NCI-H1105 (cell line): ENCODE results near the gene CST6.
"Not testable (repeated sequence)": the region's sequence is repeated elsewhere in the genome, so short reads cannot be mapped to it uniquely, and the experiment has no call there.

Experiments used
- DNase-seq: peaks from one replicate; lab custom pipeline; 2025; lab: John Stamatoyannopoulos, UW

CST6 gene

DNA sequence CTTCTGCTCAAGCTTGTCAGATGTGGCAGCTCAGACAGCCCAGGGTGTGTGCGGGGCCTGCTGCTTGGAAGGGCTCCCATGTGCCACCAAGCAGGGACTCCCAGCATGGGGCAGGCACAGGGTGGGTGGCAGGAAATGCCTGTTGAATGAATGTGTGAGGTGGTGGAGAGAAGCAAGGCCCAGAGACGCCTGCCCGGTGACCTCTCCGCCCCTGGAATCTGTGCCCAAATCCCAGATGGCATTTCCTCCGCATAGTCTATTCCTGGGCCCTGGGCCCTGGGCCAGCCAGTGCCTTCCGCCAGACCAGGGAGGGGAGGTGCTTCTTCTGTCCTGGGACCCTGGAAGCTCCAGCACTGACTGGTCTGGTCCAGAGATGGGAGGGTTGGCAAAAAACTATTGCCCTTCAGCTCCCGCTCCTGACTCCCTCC is 3.7 kb downstream of the CST6 start:
- DNase-seq = no peak

DNA sequence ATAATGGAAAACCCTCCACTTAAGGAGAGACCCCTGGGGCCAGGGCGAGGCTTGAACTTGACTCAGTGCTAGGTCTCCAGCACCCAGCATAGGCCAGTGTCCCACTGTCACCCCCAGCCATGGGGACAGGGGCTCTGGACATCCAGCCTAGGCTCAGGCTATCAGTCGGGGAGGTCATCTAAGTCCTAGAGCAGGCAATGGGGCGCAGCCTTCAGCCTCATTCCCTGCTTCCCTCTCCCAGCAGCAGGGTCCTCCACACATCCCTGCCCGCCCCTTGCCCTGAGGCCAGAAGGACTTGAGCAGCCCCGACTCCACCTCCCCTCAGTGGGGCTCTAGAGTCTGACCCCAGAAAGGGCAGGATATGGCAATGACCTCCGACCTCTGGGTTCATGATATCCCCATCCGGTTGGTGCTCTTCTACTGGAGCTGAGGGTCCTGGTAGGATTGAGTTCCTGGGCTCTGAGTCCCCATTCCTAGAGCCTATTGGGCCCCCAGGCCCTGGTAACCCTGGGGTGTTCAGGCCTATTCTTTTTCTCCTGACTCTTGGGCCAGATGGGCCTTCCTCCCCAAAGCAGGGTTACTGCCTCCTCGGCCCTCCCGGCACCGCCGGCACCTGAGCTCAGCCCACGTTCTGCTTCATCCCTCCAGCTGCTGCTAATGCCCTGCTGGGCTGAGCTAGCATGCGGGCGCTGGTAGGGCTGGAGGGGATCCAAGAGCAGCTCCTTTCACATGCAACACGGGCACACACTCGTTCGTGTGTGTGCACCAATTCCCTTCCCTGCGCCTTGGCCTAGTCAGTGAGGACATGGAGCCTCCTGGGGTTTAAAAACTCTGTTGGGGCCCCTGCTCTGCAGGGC is 4.4 kb downstream of the CST6 start:
- no peak for DNase-seq

DNA sequence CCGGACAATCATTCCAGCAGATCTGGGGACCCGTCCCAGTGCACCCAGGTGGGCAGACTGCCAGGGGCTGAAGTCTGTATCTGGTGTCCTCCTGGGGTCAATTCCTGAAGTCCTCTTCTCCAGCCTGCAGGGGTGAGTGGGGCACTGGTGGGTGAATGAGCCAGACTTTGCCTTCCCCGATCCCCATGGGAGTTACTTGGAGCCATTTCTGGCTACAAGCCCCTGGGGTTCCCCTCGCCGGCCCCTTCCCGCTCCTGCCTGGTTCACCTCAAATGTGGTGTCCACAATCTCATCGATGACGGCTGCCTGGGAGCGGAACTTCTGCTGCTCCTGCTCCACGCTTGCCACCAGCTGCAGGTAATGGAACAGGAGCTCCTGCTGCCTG is 5.0 kb downstream of the CST6 start:
- DNase-seq = no peak

DNA sequence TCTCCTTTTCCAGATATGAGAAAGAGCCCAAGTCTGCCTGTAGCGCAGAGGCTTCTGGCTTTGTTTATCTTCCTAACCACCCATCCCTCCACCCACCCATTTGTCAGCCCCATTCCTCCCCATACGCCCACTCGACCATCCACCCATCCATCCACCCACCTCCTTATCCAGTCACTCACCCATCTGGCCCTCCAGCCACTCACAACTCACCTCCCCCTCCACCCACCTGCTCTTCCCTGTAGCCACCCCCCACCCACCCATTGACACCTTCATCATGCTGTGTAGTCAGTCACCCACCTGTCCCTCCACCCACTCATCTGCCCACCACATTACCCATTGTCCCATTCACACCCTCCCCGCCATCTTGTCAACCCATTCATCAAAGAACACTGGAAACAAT is 5.5 kb downstream of the CST6 start:
- no peak for DNase-seq

DNA sequence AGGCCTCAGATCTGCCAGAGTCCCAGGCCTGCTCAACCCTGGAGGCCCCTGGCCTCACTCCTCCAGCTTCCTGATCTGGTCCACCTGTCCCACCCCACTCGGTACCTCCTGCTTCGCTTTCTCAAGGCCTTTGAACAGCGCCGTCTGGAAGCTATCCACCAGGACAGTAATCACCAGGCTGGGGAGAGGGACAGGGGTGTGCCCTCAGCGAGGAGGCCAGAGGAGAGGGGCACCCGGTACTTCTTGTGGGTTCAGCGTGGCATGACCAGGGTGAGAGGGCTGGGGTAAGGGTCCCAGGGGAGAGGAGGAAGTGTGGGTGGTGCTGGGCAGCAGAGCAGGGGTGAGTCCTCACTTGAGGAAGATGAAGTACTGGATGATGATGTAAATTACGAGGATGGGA is 8.4 kb downstream of the CST6 start:
- DNase-seq = no peak

DNA sequence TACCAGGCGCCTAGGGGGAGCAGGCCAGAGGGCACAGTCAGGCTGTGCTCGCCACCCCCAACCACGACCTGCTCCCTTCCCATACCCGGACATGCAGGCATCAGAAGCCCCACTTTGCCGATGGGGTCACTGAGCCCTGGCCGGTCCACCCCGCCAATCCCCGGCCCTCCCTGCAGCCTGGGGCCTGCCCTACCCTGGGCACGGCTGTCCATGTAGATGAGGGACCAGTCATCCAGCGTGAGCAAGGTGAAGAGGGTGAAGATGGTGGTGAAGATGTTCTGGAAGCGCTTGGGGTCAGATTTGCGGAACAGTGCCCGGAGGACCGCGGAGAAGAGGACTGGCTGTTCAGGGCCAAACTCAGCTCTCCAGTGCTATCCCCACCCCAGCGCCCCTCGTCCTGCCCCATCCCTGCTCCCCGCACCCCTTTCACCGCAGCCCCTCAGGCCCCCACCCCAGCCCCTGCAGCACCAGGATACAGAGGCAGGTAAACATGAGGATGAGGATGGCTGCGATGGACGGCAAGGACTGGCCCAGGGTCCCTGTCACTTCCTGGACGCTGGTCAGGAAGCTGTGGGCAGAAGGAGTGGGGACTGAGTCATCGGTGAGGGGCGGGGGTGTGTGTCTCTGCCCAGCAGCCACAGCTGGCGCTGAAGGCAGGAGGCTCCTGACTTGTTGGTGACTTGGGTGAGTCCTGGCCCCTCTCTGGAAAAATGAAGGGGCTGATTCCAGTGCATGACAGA is 9.0 kb downstream of the CST6 start:
- no peak for DNase-seq

DNA sequence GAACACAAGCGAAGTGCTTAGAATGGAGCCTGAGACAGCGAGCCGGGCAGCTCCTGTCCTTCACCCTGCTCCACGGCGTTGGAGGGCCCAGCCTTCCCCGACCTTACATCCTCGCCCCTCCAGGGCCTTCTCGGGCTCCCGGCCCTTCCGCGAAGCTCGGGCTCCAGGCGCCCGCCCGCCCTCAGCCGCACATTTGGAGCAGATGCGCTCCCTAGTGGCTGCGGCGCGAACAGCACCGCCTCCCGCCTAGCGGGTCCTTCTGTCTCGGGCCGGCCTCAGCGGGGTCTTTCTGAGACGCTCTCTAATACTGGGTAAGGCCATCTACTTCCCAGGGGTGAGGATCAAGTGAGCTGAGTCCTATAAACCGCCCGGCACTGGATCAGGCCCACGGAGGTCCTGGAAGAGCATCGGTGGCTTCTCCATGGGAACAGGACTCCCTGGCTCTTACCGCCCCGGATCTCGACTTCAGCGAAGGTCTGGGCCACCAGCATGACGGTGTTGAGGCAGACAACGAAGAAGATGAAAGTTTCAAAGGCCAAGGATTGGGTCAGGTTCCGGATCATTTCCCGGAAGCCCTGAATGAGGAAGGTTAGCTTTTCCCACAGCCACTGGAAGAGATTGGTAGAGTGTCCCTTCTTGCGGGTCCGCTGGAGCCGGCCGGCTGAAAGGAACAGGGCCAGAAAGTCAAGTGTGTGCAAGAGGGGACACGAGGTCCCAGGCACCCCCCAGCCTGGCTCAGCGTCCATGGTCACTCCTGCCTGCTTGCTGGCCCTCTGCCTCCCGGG is 10.8 kb downstream of the CST6 start:
- peak; percentile 54 for DNase-seq

DNA sequence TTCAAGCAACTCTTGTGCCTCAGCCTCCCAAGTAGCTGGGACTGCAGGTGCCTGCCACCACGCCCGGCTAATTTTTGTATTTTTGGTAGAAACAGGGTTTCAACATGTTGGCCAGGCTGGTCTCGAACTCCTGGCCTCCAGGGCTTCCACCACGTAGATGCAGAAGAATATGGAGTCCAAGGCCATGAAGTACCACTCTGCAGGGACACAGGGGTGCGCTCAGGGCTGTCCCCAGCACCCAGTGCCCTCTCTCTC is 11.3 kb downstream of the CST6 start:
- not testable (repeated sequence) for DNase-seq

DNA sequence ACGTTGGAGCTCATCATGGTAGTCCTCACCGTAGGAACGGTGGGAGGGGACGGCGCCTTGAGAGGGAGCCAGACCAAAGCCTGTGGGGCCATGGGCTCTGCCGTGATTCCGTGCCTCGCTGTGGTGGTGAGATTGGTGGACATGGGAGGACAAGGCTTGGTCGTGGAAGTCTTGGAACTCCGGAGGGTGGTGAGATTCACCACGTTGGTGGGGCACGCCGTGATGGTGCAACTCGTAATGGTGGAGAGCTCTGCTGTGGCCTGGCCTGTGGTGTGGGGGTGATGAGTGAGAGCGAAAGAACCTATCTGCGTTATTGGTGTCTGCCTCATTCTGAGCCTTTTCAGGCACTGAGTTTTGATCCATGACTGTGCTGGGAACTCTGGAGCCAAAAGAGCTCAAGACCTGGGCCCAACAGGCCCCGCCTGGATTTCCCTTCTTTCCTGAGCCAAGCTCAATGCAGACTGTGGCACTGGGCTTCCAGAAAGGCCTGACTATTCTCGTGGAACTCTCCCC is 14.3 kb downstream of the CST6 start, which contains the start of gene CATSPER1:
CATSPER1 (minus strand) TSS at position 463 of the 513 bp plus-strand sequence; CDS start at position 363, 100 bp downstream.
- DNase-seq = no peak

DNA sequence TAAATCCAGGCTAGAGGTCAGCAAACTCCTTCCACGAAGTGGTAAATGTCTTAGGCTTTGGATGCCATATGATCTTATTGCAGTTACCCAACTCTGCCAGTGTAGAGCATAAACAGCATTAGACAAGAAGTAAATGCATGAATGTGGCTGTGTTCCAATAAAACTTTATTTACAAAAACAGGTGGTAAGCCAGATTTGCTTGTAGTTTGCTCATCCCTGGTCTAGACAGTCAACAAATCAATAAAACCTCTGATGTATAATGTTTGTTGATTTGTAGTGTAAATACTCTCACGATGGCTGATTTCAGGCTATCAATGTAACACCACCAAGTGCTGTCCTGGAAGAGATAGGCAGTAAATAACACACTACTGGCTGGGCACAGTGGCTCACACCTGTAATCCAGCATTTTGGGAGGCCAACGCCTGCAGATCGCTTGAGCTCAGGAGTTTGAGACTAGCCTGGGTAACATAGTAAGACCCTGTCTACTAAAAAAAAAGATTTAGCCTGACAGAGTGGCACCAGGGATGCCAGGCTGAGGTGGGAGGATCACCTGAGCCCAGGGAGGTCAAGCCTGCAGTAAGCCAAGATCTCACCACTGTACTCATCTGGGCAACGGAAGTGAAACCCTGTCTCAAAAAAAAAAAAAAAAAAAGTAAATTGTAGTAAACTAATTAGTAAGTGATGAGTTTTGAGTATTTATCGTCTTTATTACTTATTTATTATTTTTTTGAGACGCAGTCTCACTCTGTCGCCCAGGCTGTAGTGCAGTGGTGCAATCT is 21.3 kb downstream of the CST6 start:
- no peak for DNase-seq

DNA sequence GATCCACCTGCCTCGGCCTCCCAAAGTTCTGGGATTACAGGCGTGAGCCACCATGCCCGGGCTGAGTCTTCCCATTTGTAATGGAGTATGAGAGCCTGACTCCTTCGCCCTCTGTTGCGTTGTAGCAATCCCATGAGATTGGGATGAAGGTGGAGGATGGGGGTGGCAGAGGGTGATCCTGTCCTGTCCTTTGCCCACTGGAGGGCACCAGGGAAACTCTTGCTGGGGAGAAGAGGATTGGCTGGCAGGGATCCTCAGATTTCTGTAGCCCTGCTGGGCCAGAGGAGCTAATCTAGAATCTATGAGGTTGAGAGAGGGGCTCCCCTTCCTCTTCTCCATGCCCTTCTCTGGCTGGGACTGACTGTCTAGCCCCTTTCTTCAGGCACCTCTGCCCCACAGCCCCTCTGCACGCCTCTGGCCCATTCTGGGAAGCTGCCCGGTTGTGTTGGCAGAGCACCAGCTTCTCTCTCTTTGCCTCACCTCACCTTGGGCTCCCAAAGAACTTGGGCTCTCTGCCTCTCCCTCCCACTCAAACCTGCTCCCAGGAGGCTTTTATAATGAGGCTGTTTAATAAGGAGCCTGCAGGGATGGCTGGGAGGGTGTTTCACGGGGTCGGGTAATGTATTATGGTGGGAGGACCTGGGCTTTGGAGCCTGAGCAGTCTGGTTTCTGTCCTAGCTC is 24.0 kb downstream of the CST6 start:
- DNase-seq = no peak

DNA sequence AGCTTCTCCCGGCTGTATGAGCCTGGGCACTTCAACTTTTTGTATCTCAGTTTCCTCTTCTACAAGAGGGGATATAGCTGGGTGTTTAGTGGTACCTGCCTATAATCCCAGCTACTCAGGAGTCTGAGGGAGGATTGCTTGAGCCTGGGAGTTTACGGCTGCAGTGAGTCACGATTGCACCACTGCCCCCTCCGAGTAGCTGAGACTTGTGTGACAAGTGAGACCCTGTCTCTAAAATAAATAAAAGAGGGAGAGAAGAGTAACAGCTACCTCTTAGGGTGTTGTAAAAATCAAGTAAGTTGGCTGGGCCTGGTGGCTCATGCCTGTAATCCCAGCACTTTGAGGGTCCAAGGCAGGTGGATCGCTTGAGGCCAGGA is 24.5 kb downstream of the CST6 start:
- no peak for DNase-seq

DNA sequence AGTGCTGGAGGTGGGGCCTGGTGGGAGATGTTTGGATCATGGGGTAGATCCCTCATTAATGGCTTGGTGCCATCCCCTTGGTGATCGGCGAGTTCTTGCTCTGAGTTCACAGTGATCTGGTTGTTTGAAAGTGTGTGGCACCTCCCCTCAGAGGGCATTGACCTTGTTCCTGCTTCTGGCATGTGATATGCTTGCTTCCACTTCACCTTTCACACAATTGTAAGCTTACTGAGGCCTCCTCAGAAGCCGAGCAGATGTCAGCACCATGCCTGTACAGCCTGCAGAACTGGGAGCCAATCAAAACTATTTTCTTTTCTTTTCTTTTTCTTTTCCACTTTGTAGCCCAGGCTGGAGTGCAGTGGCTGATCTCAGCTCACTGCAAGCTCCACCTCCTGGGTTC is 25.5 kb downstream of the CST6 start:
- DNase-seq = no peak

DNA sequence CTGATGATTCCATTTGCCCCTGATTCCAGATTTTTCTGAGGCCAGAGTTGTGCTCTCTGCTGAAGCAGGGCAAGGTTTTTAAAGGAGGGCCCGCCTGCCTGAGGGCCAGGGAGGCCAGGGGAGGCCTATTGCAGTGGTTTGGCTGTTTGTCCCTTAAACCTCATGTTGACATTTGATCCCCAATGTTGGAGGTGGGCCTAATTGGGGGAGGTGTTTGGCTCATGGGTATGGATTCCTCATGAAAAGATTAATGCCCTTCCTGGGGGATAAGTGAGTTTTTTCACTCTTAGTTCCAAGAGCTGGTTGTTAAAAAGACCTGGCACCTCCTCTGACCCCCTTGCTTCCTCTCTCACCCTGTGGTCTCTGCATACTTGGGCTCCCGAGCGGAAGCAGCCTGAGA is 28.0 kb downstream of the CST6 start:
- no peak for DNase-seq

DNA sequence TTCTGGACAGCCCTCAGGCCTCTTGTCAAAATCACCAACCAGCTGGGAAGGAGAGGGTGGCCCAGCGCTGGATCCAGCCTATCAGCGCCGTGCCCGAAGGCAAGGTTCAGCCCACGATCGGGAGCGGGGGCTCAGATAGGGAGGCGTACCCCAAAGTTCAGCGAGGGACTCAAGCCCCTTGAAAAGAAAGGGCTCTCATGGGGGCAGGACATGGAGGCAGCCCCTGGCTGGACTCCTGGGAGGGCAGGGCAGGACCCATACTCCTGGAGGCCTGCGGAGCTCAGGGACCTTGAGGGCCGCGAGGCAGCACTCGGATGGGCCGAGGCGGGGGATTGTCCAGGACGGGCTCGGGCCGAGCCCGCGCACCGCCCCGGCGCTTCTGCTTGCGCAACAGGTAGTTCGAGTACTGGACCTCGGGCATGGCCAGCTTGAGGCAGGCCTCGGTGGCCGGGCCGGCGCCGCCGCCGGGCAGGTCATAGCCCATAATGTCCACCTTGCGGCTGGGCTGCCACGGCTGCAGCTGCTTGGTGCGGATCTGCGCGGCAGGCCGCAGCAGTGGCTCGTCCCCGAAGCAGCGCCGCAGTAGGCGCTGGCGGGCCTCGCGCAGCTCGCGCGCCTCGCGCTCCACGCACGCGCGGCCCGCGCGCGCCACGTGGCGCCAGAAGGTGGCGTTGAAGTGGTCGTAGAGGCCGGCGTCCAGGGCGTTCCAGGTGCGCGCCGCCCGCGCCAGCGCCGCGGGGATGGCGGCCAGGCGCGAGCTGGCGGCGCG is 30.6 kb downstream of the CST6 start:
- no peak for DNase-seq

DNA sequence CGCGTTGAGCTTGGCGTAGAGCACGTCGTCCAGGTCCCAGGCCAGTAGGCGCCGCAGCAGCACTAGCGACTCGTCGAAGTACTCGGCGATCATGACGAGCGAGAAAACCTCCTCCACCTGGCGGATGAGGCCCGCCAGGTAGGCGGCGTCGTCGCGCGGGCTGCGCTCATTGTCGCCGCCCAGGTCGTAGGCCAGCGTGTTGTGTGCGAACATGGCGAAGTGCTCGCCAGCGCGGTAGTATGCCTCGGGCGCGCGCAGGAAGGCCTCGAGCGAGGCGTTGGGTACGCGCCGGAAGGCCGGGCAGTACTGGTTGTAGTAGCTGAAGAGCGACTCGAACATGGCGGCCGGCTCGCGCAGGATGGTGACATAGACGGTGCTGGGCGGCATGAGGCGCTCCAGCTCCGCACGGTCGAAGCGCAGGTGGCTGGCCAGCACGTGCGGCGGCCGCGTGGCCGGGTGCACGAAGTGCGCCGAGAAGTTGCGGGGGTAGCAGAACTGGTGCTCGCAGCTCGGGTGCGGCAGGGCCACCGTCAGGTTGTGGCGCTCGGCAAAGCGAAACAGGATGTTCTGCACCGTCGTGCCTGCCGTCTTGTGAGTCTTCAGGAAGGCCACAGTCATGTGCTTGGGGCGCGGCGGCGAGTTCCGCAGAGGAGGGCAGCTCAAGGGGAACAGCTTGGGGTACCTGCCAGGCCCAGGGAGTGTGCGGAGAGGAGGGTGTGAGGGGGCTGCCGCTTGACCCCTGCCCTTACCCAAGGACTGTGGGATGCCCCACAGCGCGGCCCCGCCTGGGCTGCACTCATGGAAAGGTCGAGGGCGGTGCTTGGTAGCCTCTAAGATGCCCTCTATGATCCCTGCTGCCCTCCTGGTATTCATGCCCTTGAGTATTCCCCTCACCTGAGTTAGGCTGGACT is 31.4 kb downstream of the CST6 start:
- DNase-seq = no peak

DNA sequence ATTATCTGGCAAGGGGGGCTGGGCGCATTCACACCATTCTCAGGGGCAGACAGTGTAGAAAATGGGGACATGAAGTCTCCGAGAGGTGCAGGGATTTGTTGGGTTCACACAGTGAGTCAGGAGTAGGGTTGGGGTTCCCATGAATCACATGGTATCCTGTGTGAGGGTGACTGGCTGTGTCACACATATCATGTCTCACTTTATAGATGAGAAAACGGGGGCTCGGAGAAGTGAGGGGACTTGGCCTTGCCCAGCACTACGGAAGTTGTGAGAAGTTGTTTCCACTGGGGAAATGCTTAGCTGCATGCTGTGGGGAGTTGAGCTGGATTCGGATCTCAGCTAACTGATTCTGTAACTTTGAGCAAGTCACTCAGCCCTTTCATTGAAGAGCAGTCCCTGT is 32.9 kb downstream of the CST6 start:
- DNase-seq = no peak

DNA sequence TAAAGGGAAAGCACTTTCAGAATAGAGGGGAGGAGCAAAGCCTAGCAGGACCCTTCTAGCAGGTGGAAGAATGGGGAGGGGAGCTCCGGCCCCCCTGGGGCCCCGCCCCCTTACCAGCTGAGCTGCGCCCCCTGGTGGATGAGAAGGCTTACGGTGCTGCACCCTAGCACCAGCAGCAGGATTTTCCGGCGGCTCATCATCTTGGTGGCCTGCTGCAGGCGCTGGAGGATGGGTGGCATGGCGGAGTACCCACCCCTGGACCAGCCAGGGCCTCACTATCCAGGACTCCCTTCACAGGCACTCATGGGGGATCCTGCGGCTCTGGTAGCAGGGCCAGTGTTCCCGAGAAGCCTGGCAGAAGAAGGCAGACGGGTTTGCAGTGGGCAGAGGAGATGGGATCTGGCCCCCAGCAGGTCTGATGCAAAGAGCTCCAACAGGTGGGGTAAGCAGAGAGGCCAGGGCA is 33.4 kb downstream of the CST6 start:
- DNase-seq = peak; percentile 88

DNA sequence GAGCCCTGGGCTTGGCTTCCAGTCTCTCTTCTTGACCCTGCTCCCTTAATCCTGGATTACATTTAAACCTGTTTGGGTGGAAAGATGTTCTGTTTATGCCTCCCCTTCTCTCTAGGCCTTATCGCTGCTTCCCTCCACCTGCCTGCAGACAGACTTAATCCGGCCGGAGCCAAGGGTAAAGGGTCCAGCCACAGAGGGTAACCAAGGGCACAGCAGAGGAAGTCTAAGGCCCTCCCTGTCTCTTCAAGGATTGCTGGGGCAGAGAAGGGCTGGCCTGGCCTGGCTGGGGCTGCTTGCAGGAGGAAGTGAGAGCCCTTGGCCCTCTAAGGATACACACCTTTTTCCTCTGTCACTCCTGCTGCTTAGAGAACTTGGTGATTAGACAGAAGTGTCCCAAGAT is 35.1 kb downstream of the CST6 start:
- DNase-seq = no peak
